Neural cell (in vitro differentiated cells): ENCODE measurements around the gene STK10. TPM values are rescaled to one million over a fixed set of nuclear protein-coding genes. Genes with fewer than 3 reads are reported as not detected.

ENCODE experiments used
- H2AFZ ChIP-seq: fragments of 200-600, 300-800 bp; sonication (generic), shearing (Covaris generic); 2 replicates; pipeline ENCODE4 v1.6.0; 2014; ENCODE audit warnings: low read depth, mild to moderate bottlenecking, antibody characterized with exemption, low read length, moderate library complexity
- H3F3A ChIP-seq: fragments of 200-600 bp; shearing (Covaris generic); 2 replicates; pipeline ENCODE4 v1.6.1; 2016; ENCODE audit warnings: mild to moderate bottlenecking, moderate library complexity, mixed read lengths, antibody characterized with exemption, low read length; ENCODE audit not compliant: insufficient read depth, poor library complexity, severe bottlenecking
- H3K27ac ChIP-seq: fragments of 200-600, 300-800 bp; sonication (generic), shearing (Covaris generic); 2 replicates; pipeline ENCODE4 v1.5.1; 2014; ENCODE audit warnings: mild to moderate bottlenecking, low read length, moderate library complexity
- H3K27me3 ChIP-seq: fragments of 300-800, 200-600 bp; sonication (generic), shearing (Covaris generic); 2 replicates; pipeline ENCODE4 v1.6.0; 2014; ENCODE audit warnings: mild to moderate bottlenecking, low read depth, low read length, moderate library complexity; ENCODE audit not compliant: insufficient read depth
- H3K36me3 ChIP-seq: fragments of 300-800, 200-600 bp; sonication (generic), shearing (Covaris generic); 2 replicates; pipeline ENCODE4 v1.5.1; 2014; ENCODE audit warnings: mild to moderate bottlenecking, antibody characterized with exemption, low read length, moderate library complexity; ENCODE audit not compliant: insufficient read depth
- H3K4me2 ChIP-seq: fragments of 300-800, 200-600 bp; sonication (generic), shearing (Covaris generic); 2 replicates; pipeline ENCODE4 v1.6.0; 2014; ENCODE audit warnings: mild to moderate bottlenecking, low read length
- H3K4me3 ChIP-seq: fragments of 300-800, 200-600 bp; sonication (generic), shearing (Covaris generic); 2 replicates; pipeline ENCODE4 v1.5.1; 2014; ENCODE audit warnings: mild to moderate bottlenecking, low read length, moderate library complexity
- H3K79me2 ChIP-seq: fragments of 200-600 bp; shearing (Covaris generic); replicated peaks from 2 replicates; pipeline ENCODE4 v1.6.0; 2014; ENCODE audit warnings: mild to moderate bottlenecking, low read length, moderate library complexity; ENCODE audit not compliant: insufficient read depth
- H3K9ac ChIP-seq: fragments of 300-800, 200-600 bp; sonication (generic), shearing (Covaris generic); 2 replicates; pipeline ENCODE4 v1.6.1; 2016; ENCODE audit warnings: mild to moderate bottlenecking, low read length, mixed read lengths
- H3K9me2 ChIP-seq: fragments of 200-600 bp; shearing (Covaris generic); 2 replicates; pipeline ENCODE4 v1.6.1; 2016; ENCODE audit warnings: mild to moderate bottlenecking, low read length, mixed read lengths; ENCODE audit not compliant: insufficient read depth
- H3K9me3 ChIP-seq: fragments of 200-600, 300-800 bp; sonication (generic), shearing (Covaris generic); 2 replicates; pipeline ENCODE4 v1.6.1; 2016; ENCODE audit warnings: mild to moderate bottlenecking, mixed run types, low read length, moderate library complexity, mixed read lengths
- H4K20me1 ChIP-seq: fragments of 200-600 bp; shearing (Covaris generic); 2 replicates; pipeline ENCODE4 v1.6.1; 2016; ENCODE audit warnings: mild to moderate bottlenecking, mixed run types; ENCODE audit not compliant: insufficient read depth
- EP300 ChIP-seq: fragments of 450-650 bp; conservative IDR thresholded peaks from 2 replicates; pipeline ENCODE4 v1.6.1; 2014; ENCODE audit warnings: antibody characterized with exemption, mild to moderate bottlenecking, moderate library complexity; ENCODE audit not compliant: poor library complexity, severe bottlenecking
- EZH2 ChIP-seq: fragments of 200-600, 300-800 bp; shearing (Covaris generic), sonication (generic); IDR thresholded peaks from 2 replicates; pipeline ENCODE4 v1.6.1; 2014; ENCODE audit warnings: antibody characterized with exemption, low read length, borderline replicate concordance, mild to moderate bottlenecking; ENCODE audit not compliant: insufficient read depth, poor library complexity, severe bottlenecking
- MXI1 ChIP-seq: fragments of 450-650 bp; conservative IDR thresholded peaks from 2 replicates; pipeline ENCODE4 v1.6.1; 2014; ENCODE audit warnings: antibody characterized with exemption, mild to moderate bottlenecking; ENCODE audit not compliant: poor library complexity, severe bottlenecking
- POLR2AphosphoS5 ChIP-seq: IDR thresholded peaks from 2 replicates; pipeline ENCODE4 v1.6.1; 2012
- RAD21 ChIP-seq: fragments of 450-650 bp; conservative IDR thresholded peaks from 2 replicates; pipeline ENCODE4 v1.6.1; 2014; ENCODE audit warnings: antibody characterized with exemption, mild to moderate bottlenecking, moderate library complexity
- SMC3 ChIP-seq: fragments of 450-650 bp; conservative IDR thresholded peaks from 2 replicates; pipeline ENCODE4 v1.6.1; 2014; ENCODE audit warnings: antibody characterized with exemption, mild to moderate bottlenecking, moderate library complexity; ENCODE audit not compliant: poor library complexity
- TAF1 ChIP-seq: IDR thresholded peaks from 2 replicates; pipeline ENCODE4 v1.6.1; 2012; ENCODE audit warnings: low read depth
- polyA plus RNA-seq: library from polyadenylated mRNA; depleted of rRNA; stranded (reverse); fragments of >200 nt; gene quantifications from 2 replicates; pipeline ENCODE4 v1.2.3, GENCODE V29; 2014
- TF ChIP-seq, protein P1 (sequence below): IDR thresholded peaks from 2 replicates; pipeline ENCODE4 v1.6.1; 2012; ENCODE audit warnings: borderline replicate concordance
- TF ChIP-seq, protein P2 (sequence below): fragments of 450-650 bp; IDR thresholded peaks from 2 replicates; pipeline ENCODE4 v1.5.1; 2014; ENCODE audit warnings: antibody characterized with exemption, mild to moderate bottlenecking, moderate library complexity; ENCODE audit not compliant: poor library complexity, severe bottlenecking

The STK10 gene
- polyA plus RNA-seq, 1 donor from 2014 or later: 8.2 TPM

DNA sequence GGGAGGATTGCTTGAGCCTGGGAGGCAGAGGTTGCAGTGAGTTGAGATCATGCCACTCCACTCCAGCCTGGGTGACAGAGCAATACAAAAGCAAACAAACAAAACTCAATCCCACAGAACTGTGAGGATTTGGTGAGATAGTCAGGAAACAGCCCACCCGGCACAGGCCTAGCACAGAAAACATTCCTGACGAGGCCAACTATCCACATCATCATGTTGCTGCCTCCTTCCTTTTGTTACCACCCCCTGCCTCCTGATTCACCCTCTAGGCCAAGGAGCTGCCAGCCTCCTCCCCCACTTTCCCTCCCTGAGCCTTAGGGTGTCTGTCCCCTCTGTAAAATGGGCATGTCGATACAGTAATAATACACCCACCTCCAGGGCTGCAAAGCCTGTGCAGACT is 39.0 kb downstream of the STK10 start:
- H3K9me2 ChIP-seq: no peaks in the 10 kb centered on the region
- no peaks in the 10 kb centered on the region for H3K27me3 ChIP-seq
- H3K4me3 ChIP-seq: no peak overlapping the region
- TF ChIP-seq SMC3: no peak
- TF ChIP-seq, protein P1, sequence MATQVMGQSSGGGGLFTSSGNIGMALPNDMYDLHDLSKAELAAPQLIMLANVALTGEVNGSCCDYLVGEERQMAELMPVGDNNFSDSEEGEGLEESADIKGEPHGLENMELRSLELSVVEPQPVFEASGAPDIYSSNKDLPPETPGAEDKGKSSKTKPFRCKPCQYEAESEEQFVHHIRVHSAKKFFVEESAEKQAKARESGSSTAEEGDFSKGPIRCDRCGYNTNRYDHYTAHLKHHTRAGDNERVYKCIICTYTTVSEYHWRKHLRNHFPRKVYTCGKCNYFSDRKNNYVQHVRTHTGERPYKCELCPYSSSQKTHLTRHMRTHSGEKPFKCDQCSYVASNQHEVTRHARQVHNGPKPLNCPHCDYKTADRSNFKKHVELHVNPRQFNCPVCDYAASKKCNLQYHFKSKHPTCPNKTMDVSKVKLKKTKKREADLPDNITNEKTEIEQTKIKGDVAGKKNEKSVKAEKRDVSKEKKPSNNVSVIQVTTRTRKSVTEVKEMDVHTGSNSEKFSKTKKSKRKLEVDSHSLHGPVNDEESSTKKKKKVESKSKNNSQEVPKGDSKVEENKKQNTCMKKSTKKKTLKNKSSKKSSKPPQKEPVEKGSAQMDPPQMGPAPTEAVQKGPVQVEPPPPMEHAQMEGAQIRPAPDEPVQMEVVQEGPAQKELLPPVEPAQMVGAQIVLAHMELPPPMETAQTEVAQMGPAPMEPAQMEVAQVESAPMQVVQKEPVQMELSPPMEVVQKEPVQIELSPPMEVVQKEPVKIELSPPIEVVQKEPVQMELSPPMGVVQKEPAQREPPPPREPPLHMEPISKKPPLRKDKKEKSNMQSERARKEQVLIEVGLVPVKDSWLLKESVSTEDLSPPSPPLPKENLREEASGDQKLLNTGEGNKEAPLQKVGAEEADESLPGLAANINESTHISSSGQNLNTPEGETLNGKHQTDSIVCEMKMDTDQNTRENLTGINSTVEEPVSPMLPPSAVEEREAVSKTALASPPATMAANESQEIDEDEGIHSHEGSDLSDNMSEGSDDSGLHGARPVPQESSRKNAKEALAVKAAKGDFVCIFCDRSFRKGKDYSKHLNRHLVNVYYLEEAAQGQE: no peak
- TF ChIP-seq POLR2AphosphoS5: no peak
- no peak for TF ChIP-seq MXI1
- TF ChIP-seq RAD21: no peak
- TF ChIP-seq, protein P2, sequence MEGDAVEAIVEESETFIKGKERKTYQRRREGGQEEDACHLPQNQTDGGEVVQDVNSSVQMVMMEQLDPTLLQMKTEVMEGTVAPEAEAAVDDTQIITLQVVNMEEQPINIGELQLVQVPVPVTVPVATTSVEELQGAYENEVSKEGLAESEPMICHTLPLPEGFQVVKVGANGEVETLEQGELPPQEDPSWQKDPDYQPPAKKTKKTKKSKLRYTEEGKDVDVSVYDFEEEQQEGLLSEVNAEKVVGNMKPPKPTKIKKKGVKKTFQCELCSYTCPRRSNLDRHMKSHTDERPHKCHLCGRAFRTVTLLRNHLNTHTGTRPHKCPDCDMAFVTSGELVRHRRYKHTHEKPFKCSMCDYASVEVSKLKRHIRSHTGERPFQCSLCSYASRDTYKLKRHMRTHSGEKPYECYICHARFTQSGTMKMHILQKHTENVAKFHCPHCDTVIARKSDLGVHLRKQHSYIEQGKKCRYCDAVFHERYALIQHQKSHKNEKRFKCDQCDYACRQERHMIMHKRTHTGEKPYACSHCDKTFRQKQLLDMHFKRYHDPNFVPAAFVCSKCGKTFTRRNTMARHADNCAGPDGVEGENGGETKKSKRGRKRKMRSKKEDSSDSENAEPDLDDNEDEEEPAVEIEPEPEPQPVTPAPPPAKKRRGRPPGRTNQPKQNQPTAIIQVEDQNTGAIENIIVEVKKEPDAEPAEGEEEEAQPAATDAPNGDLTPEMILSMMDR: no peak
- no peak for TF ChIP-seq EP300
- TF ChIP-seq EZH2: no peak
- no peak for TF ChIP-seq TAF1
- no peak overlapping the region for H3K27ac ChIP-seq
- no peaks in the 10 kb centered on the region for H3F3A ChIP-seq
- no peaks in the 10 kb centered on the region for H4K20me1 ChIP-seq
- no peak overlapping the region for H2AFZ ChIP-seq
- H3K9me3 ChIP-seq: no peaks in the 10 kb centered on the region
- H3K4me2 ChIP-seq: no peak overlapping the region
- no peak overlapping the region for H3K9ac ChIP-seq
- H3K79me2 ChIP-seq: no peaks in the 10 kb centered on the region
- H3K36me3 ChIP-seq: no peaks in the 10 kb centered on the region

DNA sequence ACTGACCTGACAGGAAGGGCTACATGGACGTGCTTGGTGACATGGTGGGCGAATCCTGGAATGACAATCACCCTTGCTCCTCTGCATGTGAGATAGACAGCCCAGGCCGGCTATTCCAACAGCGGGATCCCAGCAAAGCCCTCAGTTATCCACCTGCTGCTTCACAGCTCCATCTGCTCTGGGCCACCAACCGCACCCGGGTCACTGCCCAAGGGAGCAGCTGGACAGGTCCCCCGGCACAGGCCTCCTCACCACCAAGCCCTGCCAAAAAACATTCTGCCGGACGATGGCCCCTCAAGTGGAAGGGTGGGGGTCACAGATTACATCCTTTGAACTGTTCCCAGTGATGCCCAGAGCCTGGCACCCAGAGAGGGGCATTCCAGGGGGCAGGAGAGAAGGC is 39.6 kb downstream of the STK10 start:
- Histone ChIP-seq H4K20me1 (no peaks in the 10 kb centered on the region), H3K27ac (no peak overlapping the region), H3K9me2 (no peaks in the 10 kb centered on the region), H3K9ac (no peak overlapping the region), H3K4me3 (no peak overlapping the region), H3K36me3 (no peaks in the 10 kb centered on the region), H2AFZ (no peak overlapping the region), H3F3A (no peaks in the 10 kb centered on the region), H3K27me3 (no peaks in the 10 kb centered on the region), H3K9me3 (no peaks in the 10 kb centered on the region), H3K79me2 (no peaks in the 10 kb centered on the region), H3K4me2 (no peak overlapping the region)
- no peak for TF ChIP-seq SMC3
- TF ChIP-seq EZH2: no peak
- TF ChIP-seq, protein P1: no peak
- TF ChIP-seq MXI1: no peak
- TF ChIP-seq, protein P2: no peak
- no peak for TF ChIP-seq EP300
- TF ChIP-seq RAD21: no peak
- no peak for TF ChIP-seq TAF1
- no peak for TF ChIP-seq POLR2AphosphoS5
